NOMO-1 (cell line): ENCODE data around the gene POLR2J2.
"Not testable (repeated sequence)": the region's sequence is repeated elsewhere in the genome, so short reads cannot be mapped to it uniquely, and the experiment has no call there.

Source experiments
- DNase-seq, 2 experiments: peaks; one replicate each; lab custom pipeline; 2025; ENCODE audit not compliant: unreplicated experiment in 2 of 2; lab: John Stamatoyannopoulos, UW

POLR2J2 gene

GRCh38 chr7:102671166-102671955 lies at the start of gene POLR2J2:
POLR2J2 (minus strand) TSS chr7:102671663; CDS start chr7:102671601, 62 bp downstream.
- not testable (repeated sequence) for DNase-seq

- not testable (repeated sequence) for DNase-seq
Observed at GRCh38 chr7:102718491-102718890, 47.0 kb upstream of the POLR2J2 start.

- not testable (repeated sequence) for DNase-seq
Observed at GRCh38 chr7:102715718-102716117, 44.3 kb upstream of the POLR2J2 start.

- DNase-seq, result not testable (repeated sequence)
Observed at GRCh38 chr7:102714774-102715522, 43.5 kb upstream of the POLR2J2 start.

GRCh38 chr7:102713691-102714080 lies 42.2 kb upstream of the POLR2J2 start:
- DNase-seq, result not testable (repeated sequence)

GRCh38 chr7:102713011-102713690 lies 41.7 kb upstream of the POLR2J2 start:
- peak; percentile 15 to 62 for DNase-seq

- DNase-seq, result not testable (repeated sequence)
Observed at GRCh38 chr7:102698962-102699750, 27.7 kb upstream of the POLR2J2 start.

GRCh38 chr7:102697642-102698512 lies 26.4 kb upstream of the POLR2J2 start:
- not testable (repeated sequence) for DNase-seq

GRCh38 chr7:102696009-102696408 lies 24.5 kb upstream of the POLR2J2 start:
- DNase-seq, result not testable (repeated sequence)

GRCh38 chr7:102695033-102695552 lies 23.6 kb upstream of the POLR2J2 start:
- not testable (repeated sequence) for DNase-seq

- DNase-seq, result not testable (repeated sequence)
Observed at GRCh38 chr7:102694008-102694407, 22.5 kb upstream of the POLR2J2 start.

GRCh38 chr7:102690602-102691001 lies 19.1 kb upstream of the POLR2J2 start:
- DNase-seq, result not testable (repeated sequence)

GRCh38 chr7:102689436-102690282 lies 18.2 kb upstream of the POLR2J2 start:
- DNase-seq, result not testable (repeated sequence)

- DNase-seq, result not testable (repeated sequence)
Observed at GRCh38 chr7:102688299-102689036, 17.0 kb upstream of the POLR2J2 start.

- DNase-seq, result not testable (repeated sequence)
Observed at GRCh38 chr7:102682560-102682959, 11.1 kb upstream of the POLR2J2 start.

- DNase-seq, result not testable (repeated sequence)
Observed at GRCh38 chr7:102680780-102681179, 9.3 kb upstream of the POLR2J2 start.

GRCh38 chr7:102675545-102675944 lies 4.1 kb upstream of the POLR2J2 start:
- DNase-seq, result not testable (repeated sequence)
